ENCODE data around the gene RDH11. TPM values are rescaled to one million over a fixed set of nuclear protein-coding genes. Genes with fewer than 3 reads are reported as not detected.

The RDH11 gene
- total and polyA plus RNA-seq, 10 of the 15 experiments (the other 5 are each of a cell fraction or from before 2014, with no cell fraction given): 49.7 to 161 (median 77.2) TPM

DNA sequence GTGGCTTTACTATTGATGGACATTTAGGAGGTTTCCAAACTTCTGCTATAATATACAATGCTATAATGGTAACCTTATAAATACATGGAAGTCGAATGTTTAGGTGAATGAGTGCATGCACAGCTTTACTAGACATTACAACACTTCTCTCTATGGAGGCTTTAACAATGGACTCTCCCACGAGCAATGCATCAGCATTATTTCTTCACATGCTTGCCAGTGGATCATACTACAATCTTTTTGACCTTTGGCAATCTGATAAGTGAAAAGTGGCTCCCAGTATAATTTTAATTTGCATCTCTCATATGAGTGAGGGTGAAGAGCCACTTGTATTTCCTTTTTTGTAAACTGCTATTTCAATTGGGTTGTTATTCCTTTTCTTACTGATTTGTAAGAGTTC is 24.3 kb upstream of the RDH11 start:
- in situ Hi-C loops (cut with MboI) (no loop called here), intact Hi-C loops (cut with micrococcal nuclease; ENCODE audit: unreplicated experiment) (no loop called here)
- Histone ChIP-seq H3K4me1 (ENCODE audit: control insufficient read depth, insufficient read depth, low read length) (no peaks in the 10 kb centered on the region; the same call in 1 of the 2 replicates), H3K9ac (ENCODE audit: control insufficient read depth, insufficient read depth, low read length) (no peak overlapping the region), H4K20me1 (ENCODE audit: control insufficient read depth, insufficient read depth) (no peaks in the 10 kb centered on the region), H3K27ac (ENCODE audit: control insufficient read depth, insufficient read depth) (no peak overlapping the region), H3K4me3 (no peak overlapping the region), H3K9me3 (replicated peaks; ENCODE audit: control insufficient read depth, insufficient read depth, low read length) (no peaks in the 10 kb centered on the region; the same call in 2 of the 3 replicates), H3K4me2 (ENCODE audit: control insufficient read depth, insufficient read depth) (no peak overlapping the region), H3K36me3 (ENCODE audit: control insufficient read depth in 2 of 2, insufficient read depth in 2 of 2, low read length in 1 of 2) (no peaks in the 10 kb centered on the region), H3K27me3 (replicated peaks in 1 of 2; ENCODE audit: control insufficient read depth in 2 of 2, insufficient read depth in 2 of 2, low read length in 1 of 2) (no peaks in the 10 kb centered on the region), H2AFZ (ENCODE audit: control insufficient read depth, low read depth, low read length) (no peak overlapping the region), H3K79me2 (ENCODE audit: control insufficient read depth, insufficient read depth, low read length) (no peaks in the 10 kb centered on the region)
- ChIA-PET RAD21 (ENCODE audit: unreplicated experiment) (no interaction called here), SMC1A (ENCODE audit: uncharacterized antibody, unreplicated experiment) (interaction anchor here (1.8 kb wide), 1 partner anchor 15 kb away, joined by 6 read pairs; no protein-coding TSS in a partner anchor), CTCF (interaction anchor here (0.6 to 1.3 kb wide), 2 partner anchors 11 to 15 kb away, joined by 3 to 6 read pairs; no protein-coding TSS in a partner anchor), POLR2A (no interaction called here)
- ATAC-seq (no peak), FAIRE-seq (no peak), DNase-seq (ENCODE audit: low read depth, low spot score) (no peak)
- WGBS (ENCODE audit: insufficient coverage, insufficient replicate concordance, low lambda C conversion rate, missing lambda C conversion rate): 13% methylated on average over 2 of the region's 2 CpGs
- no TSS peak for BruUV-seq (replicated peaks)
- TF ChIP-seq, protein P1, sequence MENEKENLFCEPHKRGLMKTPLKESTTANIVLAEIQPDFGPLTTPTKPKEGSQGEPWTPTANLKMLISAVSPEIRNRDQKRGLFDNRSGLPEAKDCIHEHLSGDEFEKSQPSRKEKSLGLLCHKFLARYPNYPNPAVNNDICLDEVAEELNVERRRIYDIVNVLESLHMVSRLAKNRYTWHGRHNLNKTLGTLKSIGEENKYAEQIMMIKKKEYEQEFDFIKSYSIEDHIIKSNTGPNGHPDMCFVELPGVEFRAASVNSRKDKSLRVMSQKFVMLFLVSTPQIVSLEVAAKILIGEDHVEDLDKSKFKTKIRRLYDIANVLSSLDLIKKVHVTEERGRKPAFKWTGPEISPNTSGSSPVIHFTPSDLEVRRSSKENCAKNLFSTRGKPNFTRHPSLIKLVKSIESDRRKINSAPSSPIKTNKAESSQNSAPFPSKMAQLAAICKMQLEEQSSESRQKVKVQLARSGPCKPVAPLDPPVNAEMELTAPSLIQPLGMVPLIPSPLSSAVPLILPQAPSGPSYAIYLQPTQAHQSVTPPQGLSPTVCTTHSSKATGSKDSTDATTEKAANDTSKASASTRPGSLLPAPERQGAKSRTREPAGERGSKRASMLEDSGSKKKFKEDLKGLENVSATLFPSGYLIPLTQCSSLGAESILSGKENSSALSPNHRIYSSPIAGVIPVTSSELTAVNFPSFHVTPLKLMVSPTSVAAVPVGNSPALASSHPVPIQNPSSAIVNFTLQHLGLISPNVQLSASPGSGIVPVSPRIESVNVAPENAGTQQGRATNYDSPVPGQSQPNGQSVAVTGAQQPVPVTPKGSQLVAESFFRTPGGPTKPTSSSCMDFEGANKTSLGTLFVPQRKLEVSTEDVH (IDR thresholded peaks at IDR 0.05; ENCODE audit: low read depth, partially characterized antibody): no peak
- no peak for TF ChIP-seq FOXK2 (IDR thresholded peaks at IDR 0.05)
- TF ChIP-seq IKZF2 (IDR thresholded peaks at IDR 0.05): no peak
- TF ChIP-seq, protein P2, sequence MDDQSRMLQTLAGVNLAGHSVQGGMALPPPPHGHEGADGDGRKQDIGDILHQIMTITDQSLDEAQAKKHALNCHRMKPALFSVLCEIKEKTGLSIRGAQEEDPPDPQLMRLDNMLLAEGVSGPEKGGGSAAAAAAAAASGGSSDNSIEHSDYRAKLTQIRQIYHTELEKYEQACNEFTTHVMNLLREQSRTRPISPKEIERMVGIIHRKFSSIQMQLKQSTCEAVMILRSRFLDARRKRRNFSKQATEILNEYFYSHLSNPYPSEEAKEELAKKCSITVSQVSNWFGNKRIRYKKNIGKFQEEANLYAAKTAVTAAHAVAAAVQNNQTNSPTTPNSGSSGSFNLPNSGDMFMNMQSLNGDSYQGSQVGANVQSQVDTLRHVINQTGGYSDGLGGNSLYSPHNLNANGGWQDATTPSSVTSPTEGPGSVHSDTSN (IDR thresholded peaks at IDR 0.05; ENCODE audit: insufficient replicate concordance, low read depth, low read length): no peak
- no peak for TF ChIP-seq SMC3 (IDR thresholded peaks at IDR 0.05; ENCODE audit: borderline replicate concordance, low read length)
- TF ChIP-seq NFIC (IDR thresholded peaks at IDR 0.05; ENCODE audit: low read depth, low read length): no peak
- no peak for TF ChIP-seq MTA2 (IDR thresholded peaks at IDR 0.05; ENCODE audit: low read depth)
- TF ChIP-seq, protein P3, sequence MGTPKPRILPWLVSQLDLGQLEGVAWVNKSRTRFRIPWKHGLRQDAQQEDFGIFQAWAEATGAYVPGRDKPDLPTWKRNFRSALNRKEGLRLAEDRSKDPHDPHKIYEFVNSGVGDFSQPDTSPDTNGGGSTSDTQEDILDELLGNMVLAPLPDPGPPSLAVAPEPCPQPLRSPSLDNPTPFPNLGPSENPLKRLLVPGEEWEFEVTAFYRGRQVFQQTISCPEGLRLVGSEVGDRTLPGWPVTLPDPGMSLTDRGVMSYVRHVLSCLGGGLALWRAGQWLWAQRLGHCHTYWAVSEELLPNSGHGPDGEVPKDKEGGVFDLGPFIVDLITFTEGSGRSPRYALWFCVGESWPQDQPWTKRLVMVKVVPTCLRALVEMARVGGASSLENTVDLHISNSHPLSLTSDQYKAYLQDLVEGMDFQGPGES (IDR thresholded peaks at IDR 0.05): no peak
- TF ChIP-seq NFXL1 (IDR thresholded peaks at IDR 0.05; ENCODE audit: borderline replicate concordance): no peak
- TF ChIP-seq, protein P4, sequence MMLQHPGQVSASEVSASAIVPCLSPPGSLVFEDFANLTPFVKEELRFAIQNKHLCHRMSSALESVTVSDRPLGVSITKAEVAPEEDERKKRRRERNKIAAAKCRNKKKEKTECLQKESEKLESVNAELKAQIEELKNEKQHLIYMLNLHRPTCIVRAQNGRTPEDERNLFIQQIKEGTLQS (IDR thresholded peaks at IDR 0.05; ENCODE audit: borderline replicate concordance, extremely low read depth, low read depth, low read length): no peak
- TF ChIP-seq TCF3 (IDR thresholded peaks at IDR 0.05; ENCODE audit: borderline replicate concordance, insufficient read depth, low read depth, low read length): no peak
- TF ChIP-seq WRNIP1 (IDR thresholded peaks at IDR 0.05; ENCODE audit: borderline replicate concordance, low read depth, low read length): no peak
- no peak for TF ChIP-seq MYB (IDR thresholded peaks at IDR 0.05; ENCODE audit: borderline replicate concordance, low read depth, low read length)
- TF ChIP-seq NR2C1 (IDR thresholded peaks at IDR 0.05): no peak
- no peak for TF ChIP-seq GABPA (IDR thresholded peaks at IDR 0.05; ENCODE audit: low read depth)
- no peak for TF ChIP-seq JUND (IDR thresholded peaks at IDR 0.05; ENCODE audit: low read depth, low read length)
